Measurements from ENCODE around the gene SIX2. TPM values are rescaled to one million over a fixed set of nuclear protein-coding genes. Genes with fewer than 3 reads are reported as not detected.

SIX2 gene
- total RNA-seq = 16.7 TPM

GRCh38 chr2:45009303-45009927 lies at the start of gene SIX2:
SIX2 (minus strand) TSS chr2:45009452; CDS start chr2:45009110, 342 bp downstream.
- H3K27me3 ChIP-seq = no peaks in the 10 kb centered on the region
- peak in 1 of 2 donors; percentile 98 for DNase-seq (ENCODE audit: extremely low spot score in 2 of 2)
- TF ChIP-seq POLR2AphosphoS5 (IDR thresholded peaks at IDR 0.05; ENCODE audit: insufficient read depth in 1 of 2, low read depth in 1 of 2) (peak; percentile 49 to 81), POLR2A (IDR thresholded peaks at IDR 0.05) (peak in 1 of 2 donors; percentile 41), CTCF (IDR thresholded peaks at IDR 0.05) (no peak)
- no peaks in the 10 kb centered on the region for H3K36me3 ChIP-seq
- peaks cover 61% of the 10 kb centered on the region for H3K4me1 ChIP-seq
- intact Hi-C loops (cut with DNase I) = no loop called here
- H3K27ac ChIP-seq = peak within 1 kb of the TSS; percentile 89
- H3K4me3 ChIP-seq = peak within 1 kb of the TSS; percentile 54 to 59
- H3K9me3 ChIP-seq = no peaks in the 10 kb centered on the region

- H3K4me1 ChIP-seq = no peaks in the 10 kb centered on the region
- intact Hi-C loops (cut with DNase I) = no loop called here
- no peaks in the 10 kb centered on the region for H3K9me3 ChIP-seq
- no peak overlapping the region for H3K4me3 ChIP-seq
- no peaks in the 10 kb centered on the region for H3K36me3 ChIP-seq
- H3K27ac ChIP-seq = no peak overlapping the region
- TF ChIP-seq CTCF (IDR thresholded peaks at IDR 0.05) (no peak), POLR2A (IDR thresholded peaks at IDR 0.05) (no peak), POLR2AphosphoS5 (IDR thresholded peaks at IDR 0.05; ENCODE audit: insufficient read depth in 1 of 2, low read depth in 1 of 2) (no peak)
- H3K27me3 ChIP-seq = no peaks in the 10 kb centered on the region
- no peak for DNase-seq (ENCODE audit: extremely low spot score in 2 of 2)
Observed at GRCh38 chr2:45055162-45055605, 45.9 kb upstream of the SIX2 start.

GRCh38 chr2:45053966-45054365 lies 44.7 kb upstream of the SIX2 start:
- TF ChIP-seq POLR2A (IDR thresholded peaks at IDR 0.05) = no peak
- no peak for TF ChIP-seq CTCF (IDR thresholded peaks at IDR 0.05)
- no peak for TF ChIP-seq POLR2AphosphoS5 (IDR thresholded peaks at IDR 0.05; ENCODE audit: insufficient read depth in 1 of 2, low read depth in 1 of 2)
- H3K27me3 ChIP-seq = no peaks in the 10 kb centered on the region
- no peak for DNase-seq (ENCODE audit: extremely low spot score in 2 of 2)
- H3K27ac ChIP-seq = no peak overlapping the region
- H3K36me3 ChIP-seq = no peaks in the 10 kb centered on the region
- intact Hi-C loops (cut with DNase I) = no loop called here
- H3K4me1 ChIP-seq = no peaks in the 10 kb centered on the region
- H3K9me3 ChIP-seq = no peaks in the 10 kb centered on the region
- no peak overlapping the region for H3K4me3 ChIP-seq

GRCh38 chr2:45052388-45052928 lies 43.2 kb upstream of the SIX2 start:
- intact Hi-C loops (cut with DNase I) = no loop called here
- no peaks in the 10 kb centered on the region for H3K36me3 ChIP-seq
- no peak overlapping the region for H3K27ac ChIP-seq
- H3K4me1 ChIP-seq = no peaks in the 10 kb centered on the region
- TF ChIP-seq CTCF (IDR thresholded peaks at IDR 0.05) = no peak
- no peak for TF ChIP-seq POLR2AphosphoS5 (IDR thresholded peaks at IDR 0.05; ENCODE audit: insufficient read depth in 1 of 2, low read depth in 1 of 2)
- DNase-seq (ENCODE audit: extremely low spot score in 2 of 2) = no peak
- no peak overlapping the region for H3K4me3 ChIP-seq
- H3K27me3 ChIP-seq = no peaks in the 10 kb centered on the region
- H3K9me3 ChIP-seq = no peaks in the 10 kb centered on the region

Measured in vagina (tissue), 2 donors.